ENCODE data around the gene RBM38.
"Not testable (repeated sequence)": the region's sequence is repeated elsewhere in the genome, so short reads cannot be mapped to it uniquely, and the experiment has no call there.

The RBM38 gene

GRCh38 chr20:57414867-57415592 lies 23.8 kb downstream of the RBM38 start:
- TF ChIP-seq CTCF (IDR thresholded peaks at IDR 0.05; ENCODE audit: insufficient read depth, low read depth, low read length, missing control alignments), result no peak
- H3K4me3 ChIP-seq (ENCODE audit: low read length), result no peak overlapping the region
- DNase-seq (ENCODE audit: low read depth), result no peak

- TF ChIP-seq CTCF (IDR thresholded peaks at IDR 0.05; ENCODE audit: insufficient read depth, low read depth, low read length, missing control alignments), result no peak
- H3K4me3 ChIP-seq (ENCODE audit: low read length), result no peak overlapping the region
- no peak for DNase-seq (ENCODE audit: low read depth)
Measured at GRCh38 chr20:57415771-57416170, 24.6 kb downstream of the RBM38 start.

- no peak for DNase-seq (ENCODE audit: low read depth)
- TF ChIP-seq CTCF (IDR thresholded peaks at IDR 0.05; ENCODE audit: insufficient read depth, low read depth, low read length, missing control alignments), result no peak
- no peak overlapping the region for H3K4me3 ChIP-seq (ENCODE audit: low read length)
Measured at GRCh38 chr20:57416296-57417022, 25.3 kb downstream of the RBM38 start.

- no peak for DNase-seq (ENCODE audit: low read depth)
- no peak for TF ChIP-seq CTCF (IDR thresholded peaks at IDR 0.05; ENCODE audit: insufficient read depth, low read depth, low read length, missing control alignments)
- H3K4me3 ChIP-seq (ENCODE audit: low read length), result no peak overlapping the region
Measured at GRCh38 chr20:57417051-57417689, 26.0 kb downstream of the RBM38 start.

GRCh38 chr20:57417830-57418780 lies 26.9 kb downstream of the RBM38 start:
- no peak for DNase-seq (ENCODE audit: low read depth)
- no peak overlapping the region for H3K4me3 ChIP-seq (ENCODE audit: low read length)
- TF ChIP-seq CTCF (IDR thresholded peaks at IDR 0.05; ENCODE audit: insufficient read depth, low read depth, low read length, missing control alignments), result no peak

GRCh38 chr20:57419479-57419878 lies 28.3 kb downstream of the RBM38 start:
- not testable (repeated sequence) for H3K4me3 ChIP-seq (ENCODE audit: low read length); DNase-seq (ENCODE audit: low read depth)

Data from epithelial cell of esophagus (primary cell).